Retinal pigment epithelial cell (primary cell): ENCODE data around the gene PKIG.

Experiments used
- DNase-seq: peaks from one replicate; pipeline ENCODE4 v3.0.0-alpha.2; 2010; ENCODE audit warnings: low read depth
- H3K4me3 ChIP-seq: 2 replicates; pipeline ENCODE4 v1.5.1; 2011; ENCODE audit warnings: mild to moderate bottlenecking, low read length, control low read depth, moderate library complexity
- CTCF ChIP-seq: conservative IDR thresholded peaks from 2 replicates; pipeline ENCODE4 v1.5.1; 2011; ENCODE audit warnings: low read depth, low read length, control low read depth, inconsistent platforms

The PKIG gene

GRCh38 chr20:44630297-44630696 is 47.9 kb downstream of the PKIG start:
- no peak for DNase-seq
- H3K4me3 ChIP-seq: no peak overlapping the region
- TF ChIP-seq CTCF: no peak

- H3K4me3 ChIP-seq: no peak overlapping the region
- no peak for DNase-seq
- TF ChIP-seq CTCF: no peak
These were observed 49.8 kb downstream of the PKIG start for GRCh38 chr20:44632103-44632752.

GRCh38 chr20:44633187-44633810 is 50.9 kb downstream of the PKIG start:
- no peak for DNase-seq
- no peak overlapping the region for H3K4me3 ChIP-seq
- TF ChIP-seq CTCF: no peak

- no peak for DNase-seq
- no peak for TF ChIP-seq CTCF
- H3K4me3 ChIP-seq: no peak overlapping the region
These were observed 51.7 kb downstream of the PKIG start for GRCh38 chr20:44633872-44634600.

- no peak overlapping the region for H3K4me3 ChIP-seq
- no peak for TF ChIP-seq CTCF
- no peak for DNase-seq
These were observed 53.5 kb downstream of the PKIG start for GRCh38 chr20:44635877-44636276.

GRCh38 chr20:44637042-44637441 is 54.7 kb downstream of the PKIG start:
- DNase-seq: no peak

More at GRCh38 chr20:44637042-44637441, 54.7 kb downstream of the PKIG start:
- no peak overlapping the region for H3K4me3 ChIP-seq
- no peak for TF ChIP-seq CTCF
